CD4-positive, alpha-beta T cell treated with Interleukin-4 for 4 hours (primary cell): ENCODE data around the gene UNC13D.
"Not testable (repeated sequence)": the region's sequence is repeated elsewhere in the genome, so short reads cannot be mapped to it uniquely, and the experiment has no call there.

ENCODE experiments used
- DNase-seq: peaks from one replicate; pipeline ENCODE4 v3.0.0-alpha.2; 2020

Gene UNC13D

DNA sequence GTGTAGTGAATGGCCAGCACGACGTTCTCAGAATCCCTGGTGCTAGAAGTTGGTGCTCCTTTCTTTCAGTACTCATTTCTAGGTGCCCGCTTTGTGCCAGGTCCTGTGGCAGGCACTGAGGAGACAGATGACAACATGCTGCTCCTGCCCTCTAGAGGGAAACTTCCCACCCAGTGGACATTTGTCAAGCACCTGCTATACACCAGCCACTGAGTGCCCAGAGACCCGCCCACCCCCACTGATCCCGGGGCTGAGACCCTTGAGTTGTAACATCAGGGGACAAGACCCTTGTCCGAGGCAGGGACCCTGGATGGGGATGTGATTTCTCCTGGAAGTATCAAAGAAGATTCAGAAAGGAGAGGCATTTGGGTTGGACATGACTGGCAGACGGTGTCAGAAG is 25.1 kb downstream of the UNC13D start:
- no peak for DNase-seq

- no peak for DNase-seq
Measured at GRCh38 chr17:75818326-75818885, 25.8 kb downstream of the UNC13D start.

DNA sequence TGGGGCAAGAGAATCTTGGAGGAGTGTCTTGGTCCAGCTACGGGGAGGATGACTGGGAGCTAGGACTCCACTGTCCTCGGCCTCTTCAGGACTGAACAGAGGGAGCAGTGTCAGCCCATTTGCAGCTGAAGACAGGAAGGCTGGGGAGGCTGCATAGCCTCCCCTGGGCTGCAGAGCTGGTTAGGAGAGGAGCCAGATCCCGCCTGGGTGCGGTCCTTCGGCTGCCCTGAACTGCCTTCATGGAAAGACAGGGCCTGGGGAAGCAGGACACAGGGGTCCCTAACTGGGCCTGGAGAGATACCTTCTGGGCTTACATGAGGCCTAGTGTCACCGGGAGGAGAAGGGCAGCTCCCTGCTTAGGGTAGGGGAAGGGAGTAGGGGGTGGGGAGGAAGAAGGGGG is 26.6 kb downstream of the UNC13D start:
- DNase-seq, result no peak

DNA sequence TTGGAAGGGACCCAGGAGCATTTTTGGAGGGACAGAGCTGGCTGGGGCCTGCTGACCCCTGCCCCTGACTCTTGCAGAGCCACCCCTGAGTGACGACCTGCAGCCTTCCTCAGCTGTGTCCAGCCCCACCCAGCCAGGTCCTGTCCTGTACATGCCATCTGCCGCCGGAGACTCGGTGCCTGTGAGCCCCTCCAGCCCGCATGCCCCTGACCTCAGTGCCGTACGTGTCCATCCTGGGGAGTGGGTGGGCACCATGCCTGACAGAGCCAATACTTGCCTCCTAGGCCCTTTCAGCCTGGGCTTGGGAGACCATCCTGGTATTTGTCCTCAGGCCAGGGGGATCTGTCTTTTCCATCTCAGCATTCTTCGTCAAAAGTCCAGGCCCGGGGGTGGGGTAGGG is 27.5 kb downstream of the UNC13D start:
- no peak for DNase-seq

DNA sequence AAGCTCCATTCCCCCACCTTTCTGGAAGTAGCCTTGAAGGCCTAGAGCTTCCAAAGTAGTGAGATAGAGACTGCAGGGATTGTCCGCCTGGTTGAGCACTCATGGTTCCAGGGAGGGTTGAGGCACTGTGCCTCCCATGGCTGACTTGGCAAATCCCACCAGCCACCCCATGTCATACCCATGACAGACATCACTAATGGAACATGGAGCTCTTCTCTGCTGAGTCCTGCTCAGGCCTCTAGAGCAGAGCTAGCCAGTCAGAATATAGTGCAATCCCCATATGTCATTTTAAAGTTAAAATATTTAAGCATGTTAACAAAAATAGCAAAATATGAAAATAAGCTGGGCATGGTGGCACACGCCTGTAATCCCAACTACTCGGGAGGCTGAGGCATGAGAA is 28.8 kb downstream of the UNC13D start:
- no peak for DNase-seq

- no peak for DNase-seq
Measured at GRCh38 chr17:75814900-75815373, 29.3 kb downstream of the UNC13D start.

- DNase-seq, result no peak
Measured at GRCh38 chr17:75814021-75814395, 30.2 kb downstream of the UNC13D start.

- DNase-seq, result no peak
Measured at GRCh38 chr17:75813081-75814020, 30.9 kb downstream of the UNC13D start.

GRCh38 chr17:75812096-75813013 is 31.8 kb downstream of the UNC13D start:
- DNase-seq, result no peak

GRCh38 chr17:75811174-75811573 is 33.0 kb downstream of the UNC13D start:
- DNase-seq, result no peak

DNA sequence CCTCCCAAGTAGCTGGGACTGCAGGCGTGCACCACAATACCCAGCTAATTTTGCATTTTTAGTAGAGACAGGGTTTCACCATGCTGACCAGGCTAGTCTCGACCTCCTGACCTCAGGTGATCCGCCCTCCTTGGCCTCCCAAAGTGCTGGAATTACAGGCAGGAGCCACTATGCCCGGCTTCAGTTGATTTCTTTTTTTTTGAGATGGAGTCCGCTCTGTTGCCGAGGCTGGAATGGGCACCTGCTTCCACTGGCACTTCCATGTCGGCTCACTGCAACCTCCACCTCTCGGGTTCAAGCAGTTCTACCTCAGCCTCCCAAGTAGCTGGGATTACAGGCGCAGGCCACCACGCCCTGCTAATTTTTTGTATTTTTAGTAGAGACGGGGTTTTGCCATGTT is 33.4 kb downstream of the UNC13D start:
- DNase-seq, result not testable (repeated sequence)

DNA sequence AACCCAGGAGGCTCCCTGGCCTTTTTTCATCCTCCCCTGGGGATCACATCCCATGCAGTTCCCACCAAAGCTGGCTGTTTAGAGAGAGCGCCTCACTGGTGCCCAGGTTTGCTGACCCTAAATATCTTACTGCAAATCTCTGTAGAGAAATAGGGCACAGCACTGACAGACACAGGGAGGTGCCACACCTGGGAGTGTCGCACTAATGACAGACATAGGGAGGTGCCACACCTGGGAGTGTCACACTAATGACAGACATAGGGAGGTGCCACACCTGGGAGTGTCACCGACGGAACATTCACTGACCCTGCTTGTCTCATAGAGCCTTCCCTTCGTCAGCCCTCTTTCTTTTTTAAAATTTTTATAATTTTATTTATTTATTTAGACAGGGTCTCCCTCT is 34.0 kb downstream of the UNC13D start:
- no peak for DNase-seq

DNA sequence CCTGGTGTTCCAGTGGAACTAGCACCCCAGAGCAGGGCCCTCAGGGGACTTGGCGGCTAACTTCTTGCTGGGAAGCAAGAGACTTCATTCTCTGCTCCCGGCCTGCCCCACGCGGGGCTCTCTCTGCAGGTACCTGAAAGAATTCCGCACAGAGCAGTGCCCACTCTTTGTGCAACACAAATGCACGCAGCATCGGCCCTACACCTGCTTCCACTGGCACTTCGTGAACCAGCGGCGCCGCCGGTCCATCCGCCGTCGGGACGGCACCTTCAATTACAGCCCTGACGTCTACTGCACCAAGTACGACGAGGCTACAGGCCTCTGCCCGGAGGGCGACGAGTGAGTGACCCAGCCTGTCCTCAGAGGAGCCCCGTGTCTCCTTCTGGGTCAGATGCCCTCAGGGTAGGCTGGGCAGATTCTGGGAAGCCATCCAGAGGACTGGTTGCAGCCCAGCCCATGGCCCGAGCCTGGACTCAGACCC is 34.5 kb downstream of the UNC13D start:
- no peak for DNase-seq

- DNase-seq, result no peak
Measured at GRCh38 chr17:75808905-75809621, 35.1 kb downstream of the UNC13D start.

GRCh38 chr17:75808549-75808904 is 35.7 kb downstream of the UNC13D start:
- DNase-seq, result no peak

DNA sequence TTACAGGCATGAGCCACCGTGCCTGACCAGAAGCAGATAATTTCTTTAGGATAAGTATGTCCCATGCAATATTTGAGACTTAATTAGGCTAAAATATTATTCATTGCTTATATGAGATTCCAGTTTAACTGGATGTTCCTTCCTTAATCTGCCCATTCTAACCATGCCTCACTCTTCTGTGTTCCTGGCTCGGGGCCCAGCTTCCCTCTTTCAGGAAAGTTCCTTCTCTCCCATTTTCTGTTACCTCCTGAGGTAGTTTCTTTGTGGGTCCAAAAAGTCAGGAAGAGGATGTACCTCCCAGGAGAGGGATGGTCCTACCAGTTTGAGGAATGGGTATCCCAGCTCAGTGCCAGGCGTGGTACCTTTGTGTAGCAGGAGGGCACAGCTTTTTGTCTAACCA is 36.3 kb downstream of the UNC13D start:
- no peak for DNase-seq

- no peak for DNase-seq
Measured at GRCh38 chr17:75806822-75807500, 37.2 kb downstream of the UNC13D start.

- DNase-seq, result no peak
Measured at GRCh38 chr17:75803883-75804282, 40.3 kb downstream of the UNC13D start.

DNA sequence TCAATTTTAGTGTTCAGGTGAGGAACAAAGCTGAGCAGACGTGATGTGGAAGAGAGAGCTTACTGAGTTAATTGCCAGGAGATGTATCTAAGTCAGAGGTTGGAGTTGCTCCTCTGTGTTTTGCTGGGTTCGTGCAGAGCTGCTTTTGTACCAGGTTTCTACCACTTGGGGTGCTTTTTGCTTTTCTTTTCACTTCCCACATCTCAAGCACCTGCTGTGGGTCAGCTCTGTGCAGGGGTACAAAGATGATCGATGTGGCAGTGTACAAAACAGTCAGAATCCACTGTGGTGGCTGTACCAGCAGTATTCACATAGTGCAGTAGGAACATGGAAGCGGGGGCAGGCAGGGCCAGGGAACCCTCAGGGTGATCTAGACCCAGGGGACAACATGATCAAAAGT is 44.8 kb downstream of the UNC13D start:
- DNase-seq, result no peak

DNA sequence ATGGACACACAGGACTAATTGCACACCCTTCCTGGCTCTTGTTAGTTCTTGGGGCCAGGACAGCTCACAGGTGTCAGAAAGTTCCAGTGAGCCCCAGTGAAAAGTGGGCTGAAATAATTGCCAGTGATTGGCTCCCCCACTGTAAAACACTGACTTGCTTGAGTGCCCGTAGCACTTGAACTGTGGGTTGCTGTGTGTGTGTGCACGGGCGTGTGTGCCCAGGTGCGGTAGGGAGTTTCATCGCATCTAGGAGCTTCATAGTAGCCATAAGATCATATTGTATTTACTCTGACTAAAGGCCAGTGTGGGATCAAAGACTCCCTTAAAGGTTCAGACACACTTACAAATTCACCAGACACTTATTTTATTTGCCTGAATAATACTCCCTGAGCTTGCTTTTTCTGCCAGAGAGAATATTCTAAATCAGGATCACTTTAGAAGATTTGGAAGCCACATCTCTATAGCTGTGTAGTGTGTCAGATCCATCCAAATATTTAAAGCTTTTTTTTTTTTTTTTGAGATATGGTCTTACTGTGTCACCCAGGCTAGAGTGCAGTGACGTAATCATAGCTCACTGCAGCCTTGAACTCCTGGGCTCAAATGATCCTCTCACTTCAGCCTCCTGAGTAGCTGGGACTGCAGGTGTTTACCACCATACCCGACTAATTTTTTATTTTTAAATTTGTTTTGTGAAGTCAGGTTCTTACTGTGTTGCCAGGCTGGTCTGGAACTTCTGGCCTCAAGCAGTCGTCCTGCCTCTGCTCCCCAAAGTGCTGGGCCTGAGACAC is 48.2 kb downstream of the UNC13D start:
- DNase-seq, result no peak

DNA sequence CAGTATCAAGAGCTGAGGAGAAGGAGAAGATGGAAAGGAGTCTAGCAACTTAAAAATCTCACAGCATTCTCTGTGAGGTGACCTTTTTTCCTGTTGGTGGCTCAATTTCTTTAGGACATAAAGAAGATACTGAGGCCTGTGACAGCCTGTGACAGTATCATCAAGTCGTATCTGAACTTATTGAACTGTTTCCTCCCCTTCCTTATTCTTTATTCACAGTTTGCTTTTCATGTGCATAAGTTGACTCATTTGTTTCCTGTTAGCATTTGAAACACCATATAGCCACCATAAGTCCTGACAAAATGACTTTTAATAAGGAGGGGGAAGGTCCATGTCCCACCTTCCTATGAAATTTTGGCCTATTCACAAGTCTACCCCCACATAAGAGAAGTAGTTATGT is 50.7 kb downstream of the UNC13D start:
- DNase-seq, result no peak
